ENCODE results near the gene ZC3H18.
A peak's percentile ranks its signal among the peaks of the same experiment; 100 is the strongest.

ZC3H18 gene

DNA sequence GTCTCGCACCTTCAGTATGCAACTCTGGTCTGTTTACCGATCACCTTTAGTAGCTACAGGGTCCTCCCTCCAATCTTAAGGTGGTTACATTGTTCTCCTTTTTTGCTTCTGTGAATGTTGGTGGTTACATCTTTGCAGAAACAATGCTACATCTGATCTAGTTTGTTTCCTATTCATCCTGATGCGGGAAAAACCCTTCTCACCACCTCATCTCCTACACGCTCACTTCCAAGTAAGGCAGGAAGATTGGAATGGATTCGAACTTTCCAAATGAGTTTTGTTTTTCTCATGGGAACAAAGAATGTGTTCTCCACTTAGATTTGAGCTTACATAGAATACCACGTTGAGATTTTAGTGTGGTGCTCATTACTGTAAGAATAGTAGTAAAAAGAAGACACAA lies 14.5 kb downstream of the ZC3H18 start:
- no peak for DNase-seq

DNA sequence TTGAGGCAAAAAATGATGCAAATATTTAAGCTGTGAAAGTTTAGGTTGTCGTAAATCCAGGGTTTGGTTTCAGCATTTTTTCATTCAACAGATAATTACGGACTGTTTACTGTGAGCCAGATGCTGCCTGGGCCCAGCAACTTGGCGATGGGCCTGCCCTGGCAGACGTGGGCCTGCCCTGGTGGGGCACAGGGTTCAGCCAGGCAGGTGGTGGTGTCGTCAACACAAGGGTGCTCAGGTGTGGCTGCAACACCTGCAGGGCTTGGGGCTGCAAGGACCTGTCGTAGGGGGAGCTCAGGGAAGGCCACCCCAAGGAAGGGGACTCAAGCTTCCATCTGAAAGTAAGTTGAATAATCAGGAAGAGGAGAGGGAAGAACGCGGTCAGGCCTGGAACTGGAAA lies 15.1 kb downstream of the ZC3H18 start:
- DNase-seq: peak; percentile 19

DNA sequence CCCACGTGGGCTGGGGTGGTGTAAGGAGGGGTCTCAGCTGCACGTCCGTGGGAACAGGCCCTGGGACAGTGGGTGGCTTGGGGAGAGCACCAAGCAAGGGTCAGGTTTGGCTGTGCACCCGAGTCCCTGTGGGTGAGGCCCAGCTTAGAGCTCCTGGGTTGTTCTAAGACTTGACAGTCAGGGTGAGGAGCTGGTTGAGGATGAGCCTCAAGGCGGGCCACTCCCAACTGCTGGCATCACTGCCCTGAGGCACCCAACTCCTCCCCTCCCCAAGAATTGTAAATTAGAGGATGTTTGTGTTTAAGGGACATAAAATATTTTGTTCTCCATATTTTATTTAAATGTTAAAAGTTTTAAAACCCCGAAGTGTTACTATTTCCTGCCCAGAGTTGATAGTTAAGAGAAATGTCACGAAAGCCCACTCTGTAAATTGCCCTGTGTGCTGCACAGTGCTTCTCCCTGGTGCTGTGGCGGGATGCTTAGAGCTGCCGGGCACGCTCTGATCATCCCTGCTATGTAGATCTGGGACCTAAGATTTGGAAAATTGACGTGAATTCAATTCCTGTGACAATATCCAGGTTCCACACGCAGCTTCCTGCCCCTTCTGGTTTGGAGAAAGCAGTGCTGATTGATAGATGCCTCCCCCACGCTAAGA lies 15.9 kb downstream of the ZC3H18 start:
- no peak for DNase-seq

DNA sequence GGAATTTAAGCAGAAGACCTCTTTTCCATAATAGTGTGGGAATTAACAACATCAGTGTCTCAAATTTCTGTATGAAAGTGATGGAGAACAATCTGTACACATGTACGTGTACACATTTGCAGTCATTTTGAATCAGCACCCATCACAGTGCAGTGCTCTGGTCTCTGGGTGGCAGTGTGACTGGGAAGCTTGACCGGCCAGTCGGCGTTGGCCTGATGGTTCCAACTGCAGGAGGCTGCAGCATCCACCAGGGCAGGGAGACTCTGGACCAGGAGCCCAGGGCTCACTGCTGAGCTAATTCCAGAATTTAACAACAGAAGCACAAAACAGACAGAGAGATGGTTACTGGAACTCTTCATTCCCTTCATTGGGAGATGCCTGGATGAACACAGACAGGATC lies 17.9 kb downstream of the ZC3H18 start:
- DNase-seq: no peak

- no peak for DNase-seq
These were observed 18.6 kb downstream of the ZC3H18 start for GRCh38 chr16:88588754-88589153.

DNA sequence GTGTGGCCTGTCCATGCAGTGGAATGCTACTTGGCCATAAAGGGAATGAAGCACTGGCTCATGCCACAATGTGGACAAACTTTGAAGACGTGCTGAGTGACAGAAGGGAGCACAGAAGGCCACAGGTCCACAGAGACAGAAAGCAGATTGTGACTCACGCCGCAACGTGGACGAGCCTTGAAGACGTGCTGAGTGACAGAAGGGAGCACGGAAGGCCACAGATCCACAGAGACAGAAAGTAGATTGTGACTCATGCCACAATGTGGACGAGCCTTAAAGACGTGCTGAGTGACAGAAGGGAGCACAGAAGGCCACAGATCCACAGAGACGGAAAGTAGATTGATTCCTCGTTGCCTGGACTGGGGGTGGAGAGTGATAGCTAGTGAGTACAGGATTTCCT lies 19.2 kb downstream of the ZC3H18 start:
- no peak for DNase-seq

- no peak for DNase-seq
These were observed 21.4 kb downstream of the ZC3H18 start for GRCh38 chr16:88591577-88592021.

DNA sequence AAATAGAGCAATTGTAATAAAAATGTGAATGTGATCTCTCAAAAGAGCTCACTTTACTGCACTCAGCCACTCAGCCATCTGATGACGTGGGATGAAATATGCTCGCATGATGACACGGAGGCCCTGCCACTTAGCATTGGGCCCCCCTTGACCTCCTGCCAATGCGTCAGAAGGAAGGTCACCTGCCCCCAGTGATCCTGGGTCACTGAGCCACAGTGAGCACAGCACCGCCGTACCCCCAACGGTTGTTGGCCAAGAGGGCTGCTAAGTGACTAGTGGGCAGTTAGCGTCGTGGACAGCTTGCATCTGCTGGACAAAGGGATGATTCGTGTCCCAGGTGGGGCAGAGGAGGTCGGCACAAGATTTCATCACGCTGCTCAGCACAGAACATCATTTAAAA lies 22.9 kb downstream of the ZC3H18 start:
- no peak for DNase-seq

GRCh38 chr16:88593489-88593888 lies 23.3 kb downstream of the ZC3H18 start:
- no peak for DNase-seq

DNA sequence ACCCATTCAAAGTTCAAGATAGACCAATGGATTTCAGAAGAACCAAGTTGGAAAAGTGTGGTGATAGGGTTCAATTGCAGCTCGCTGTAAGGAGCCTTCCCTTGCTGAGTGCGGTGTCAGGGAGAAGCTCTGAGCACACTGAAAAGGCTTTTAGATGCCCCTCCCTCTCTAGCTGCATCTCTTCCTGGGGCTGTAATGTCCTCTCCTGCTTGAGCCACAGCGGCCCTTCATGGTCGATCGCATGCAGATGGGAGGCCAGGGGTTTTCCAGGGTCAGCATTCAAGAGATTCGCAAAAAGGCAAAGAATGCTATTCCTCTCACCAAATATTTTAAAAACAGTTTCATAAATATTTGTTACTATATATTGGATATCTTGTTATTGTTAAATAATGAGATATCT lies 23.7 kb downstream of the ZC3H18 start:
- no peak for DNase-seq

- DNase-seq: no peak
These were observed 24.9 kb downstream of the ZC3H18 start for GRCh38 chr16:88595101-88595500.

GRCh38 chr16:88595921-88596320 lies 25.7 kb downstream of the ZC3H18 start:
- DNase-seq: no peak

DNA sequence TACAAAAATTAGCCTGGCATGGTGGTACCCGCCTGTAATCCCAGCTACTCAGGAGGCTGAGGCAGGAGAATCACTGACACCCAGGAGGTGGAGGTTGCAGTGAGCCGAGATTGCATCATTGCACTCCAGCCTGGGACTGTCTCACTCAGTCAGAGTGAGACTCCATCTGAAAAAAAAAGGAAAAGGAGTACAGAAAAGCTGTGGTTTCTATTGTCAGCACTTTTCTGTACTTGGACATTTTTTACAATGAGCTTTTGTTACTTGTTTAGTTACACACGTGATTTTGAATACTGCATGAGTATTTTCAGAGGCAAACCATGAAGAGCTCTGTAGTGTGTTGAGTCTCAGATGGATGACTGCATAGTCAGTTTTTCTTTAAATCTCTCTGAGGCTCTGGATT lies 26.3 kb downstream of the ZC3H18 start:
- no peak for DNase-seq

GRCh38 chr16:88597856-88598491 lies 27.8 kb downstream of the ZC3H18 start:
- DNase-seq: no peak

- DNase-seq: no peak
These were observed 29.0 kb downstream of the ZC3H18 start for GRCh38 chr16:88599092-88599733.

GRCh38 chr16:88599825-88600538 lies 29.8 kb downstream of the ZC3H18 start:
- no peak for DNase-seq

GRCh38 chr16:88600539-88600896 lies 30.3 kb downstream of the ZC3H18 start:
- no peak for DNase-seq

DNA sequence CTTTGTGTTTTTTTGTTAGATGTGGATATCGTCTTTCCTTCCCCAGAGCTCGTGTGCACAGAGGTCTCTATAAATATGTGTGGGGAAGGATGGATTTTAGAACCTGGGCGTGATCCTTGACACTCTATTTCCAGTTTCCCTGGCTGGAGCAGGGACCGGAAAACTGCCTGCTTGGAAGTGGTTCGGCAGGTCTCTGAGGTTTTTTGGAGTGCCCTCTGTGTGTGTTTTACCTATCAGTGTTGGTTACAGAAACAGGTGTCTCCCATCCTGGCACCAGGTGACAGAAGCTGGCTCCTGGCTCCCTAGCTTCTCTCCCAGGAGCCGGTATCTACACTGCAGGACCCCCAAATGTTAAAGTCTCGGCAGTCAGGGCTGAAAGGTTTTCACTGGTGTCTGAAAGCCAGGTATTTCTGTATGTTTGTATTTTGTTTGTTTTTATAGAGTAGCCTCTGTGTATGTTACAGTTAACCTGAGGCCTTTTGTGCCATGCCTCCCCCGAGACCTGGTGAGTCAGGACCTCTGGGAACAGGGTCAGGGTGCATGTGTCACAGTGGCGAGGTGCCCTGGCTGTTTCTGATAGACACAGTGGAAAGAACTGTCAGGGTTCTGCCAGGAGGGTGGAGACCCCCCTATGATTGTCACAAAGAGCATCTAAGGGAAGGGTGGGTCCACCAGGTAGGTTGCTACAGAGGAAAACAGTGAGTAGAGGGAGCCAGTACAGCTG lies 31.3 kb downstream of the ZC3H18 start:
- no peak for DNase-seq

DNA sequence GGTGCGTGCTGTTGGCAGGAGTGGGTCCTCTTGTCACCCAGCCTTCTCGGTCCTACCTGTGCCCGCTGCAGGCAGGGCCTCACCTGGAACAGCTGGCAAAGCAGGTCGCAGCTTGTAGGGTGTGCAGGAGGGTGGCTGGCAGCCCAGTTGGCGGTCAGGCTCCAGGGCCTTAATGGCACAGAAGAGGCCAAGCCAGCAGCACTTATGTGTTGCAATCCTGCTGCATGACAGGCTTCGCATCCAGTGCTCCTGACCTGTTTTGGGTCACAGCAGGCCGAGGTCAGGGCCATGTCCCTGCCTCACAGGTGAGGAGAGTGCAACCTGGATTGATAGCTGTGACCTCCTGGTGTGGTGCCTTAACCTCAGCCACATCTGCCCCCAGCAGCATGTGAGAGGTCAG lies 31.9 kb downstream of the ZC3H18 start:
- DNase-seq: no peak

- no peak for DNase-seq
These were observed 35.3 kb downstream of the ZC3H18 start for GRCh38 chr16:88605186-88606147.

DNA sequence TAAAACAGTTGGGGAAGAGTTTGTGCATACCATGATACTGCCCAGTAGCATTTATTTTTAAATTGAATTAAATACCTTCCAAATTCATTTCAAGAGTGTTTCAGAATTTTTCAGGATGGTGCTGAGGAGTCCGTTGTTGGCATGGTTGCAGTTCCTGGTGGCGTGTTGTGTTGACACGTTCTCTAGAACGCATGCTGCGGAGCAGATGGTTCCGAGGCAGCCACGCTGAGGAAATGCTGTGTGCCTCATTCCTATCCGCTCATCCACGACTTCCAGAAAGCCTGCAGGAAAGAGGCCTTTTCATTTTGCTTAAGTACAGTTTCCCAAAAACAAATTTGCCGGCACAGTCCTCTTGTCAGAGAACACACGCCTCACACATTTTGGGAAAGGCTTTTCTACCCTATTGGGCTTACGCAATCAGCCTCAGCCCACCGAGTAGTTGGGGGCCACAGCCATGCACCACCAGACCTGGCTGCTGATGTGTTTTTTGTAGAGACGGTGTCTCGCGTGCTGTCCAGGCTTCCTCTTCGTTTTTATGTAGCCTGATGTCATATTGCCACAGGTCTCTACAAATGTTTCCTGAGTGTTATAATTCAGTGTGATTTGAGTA lies 36.0 kb downstream of the ZC3H18 start:
- no peak for DNase-seq

DNA sequence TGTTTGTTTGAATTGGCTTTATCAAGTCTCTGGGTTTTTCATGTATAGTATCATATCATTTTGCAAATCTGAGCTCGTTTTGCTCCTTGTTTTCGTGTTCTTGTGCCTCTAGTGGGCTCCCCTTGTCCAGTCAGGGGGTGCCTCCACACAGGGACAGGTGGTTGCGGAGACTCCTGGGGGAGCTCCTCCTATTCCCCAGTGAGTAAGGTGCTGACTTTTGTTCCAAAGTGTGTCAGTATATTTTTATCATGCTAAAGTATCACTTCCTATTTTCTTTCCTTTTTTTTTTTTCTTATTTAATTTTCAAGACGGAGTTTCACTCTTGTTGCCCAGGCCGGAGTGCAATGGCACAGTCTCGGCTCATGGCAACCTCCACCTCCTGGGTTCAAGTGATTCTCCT lies 37.9 kb downstream of the ZC3H18 start:
- no peak for DNase-seq
